GM12878 (cell line): ENCODE data around the gene RALGAPA2. TPM values are rescaled to one million over a fixed set of nuclear protein-coding genes. Genes with fewer than 3 reads are reported as not detected.

Experiments
- ATAC-seq: fragments of 200-7000 bp; cut with Tn5 transposase; 3 replicates; pipeline ENCODE4 v1.9.1; 2020; ENCODE audit warnings: mild to moderate bottlenecking, moderate library complexity
- BruUV-seq: library from RNA; stranded (reverse); fragments of 400-500 nt; replicated peaks from 2 replicates; lab custom pipeline; 2021; lab: Mats Ljungman, UMichigan
- CTCF ChIA-PET: fragments of 300-600 bp; sonication (Branson Sonifier 250); formaldehyde crosslinking; extraction: SDS; loops from one replicate; lab custom pipeline; 2021; ENCODE audit warnings: inconsistent platforms; lab: Yijun Ruan, JAX
- POLR2A ChIA-PET: fragments of 350-600 bp; formaldehyde crosslinking; extraction: SDS; loops from one replicate; lab custom pipeline; 2021; ENCODE audit warnings: inconsistent platforms; lab: Charles Lee
- RAD21 ChIA-PET: fragments of 300-600 bp; sonication (Branson Sonifier 250); formaldehyde crosslinking; loops from one replicate; lab custom pipeline; 2023; ENCODE audit warnings: antibody characterized with exemption; ENCODE audit not compliant: unreplicated experiment; lab: Charles Lee
- SMC1A ChIA-PET: fragments of 300-600 bp; sonication (Branson Sonifier 250); formaldehyde crosslinking; loops from one replicate; lab custom pipeline; 2023; ENCODE audit not compliant: unreplicated experiment, uncharacterized antibody; lab: Charles Lee
- DNase-seq: peaks from one replicate; pipeline ENCODE4 v3.0.0-alpha.2; 2011; ENCODE audit warnings: low read depth, low spot score
- FAIRE-seq: peaks from 3 replicates; lab custom pipeline; 2011; peaks lifted over from hg19 to GRCh38; lab: Jason Lieb, UNC
- H2AFZ ChIP-seq: 2 replicates; pipeline ENCODE4 v1.6.0; 2011; ENCODE audit warnings: low read depth, low read length, control low read depth; ENCODE audit not compliant: control insufficient read depth
- H3K27ac ChIP-seq: 2 replicates; pipeline ENCODE4 v1.5.1; 2011; ENCODE audit warnings: control low read depth; ENCODE audit not compliant: control insufficient read depth, insufficient read depth
- H3K27me3 ChIP-seq, 2 experiments: replicated peaks in 1 of 2; 2 replicates each; pipeline versions ENCODE4 v1.6.0 to v1.6.1; 2011; ENCODE audit warnings: low read length in 1 of 2; ENCODE audit not compliant: control insufficient read depth in 2 of 2, insufficient read depth in 2 of 2
- H3K36me3 ChIP-seq, 2 experiments: 2 replicates each; pipeline ENCODE4 v1.5.1; 2011; ENCODE audit warnings: low read length in 1 of 2; ENCODE audit not compliant: control insufficient read depth in 2 of 2, insufficient read depth in 2 of 2
- H3K4me1 ChIP-seq: 2 replicates; pipeline ENCODE4 v1.6.1; 2011; ENCODE audit warnings: mild to moderate bottlenecking, low read length, moderate library complexity, mixed read lengths; ENCODE audit not compliant: control insufficient read depth, insufficient read depth
- H3K4me2 ChIP-seq: 2 replicates; pipeline ENCODE4 v1.6.0; 2011; ENCODE audit warnings: control low read depth; ENCODE audit not compliant: control insufficient read depth, insufficient read depth
- H3K4me3 ChIP-seq: fragments of 200-600 bp; sonication (generic); 2 replicates; pipeline ENCODE4 v1.5.1; 2016
- H3K79me2 ChIP-seq: 2 replicates; pipeline ENCODE4 v1.6.0; 2011; ENCODE audit warnings: low read length; ENCODE audit not compliant: control insufficient read depth, insufficient read depth
- H3K9ac ChIP-seq: 2 replicates; pipeline ENCODE4 v1.8.0; 2011; ENCODE audit warnings: low read length, control low read depth, mixed read lengths; ENCODE audit not compliant: control insufficient read depth, insufficient read depth
- H3K9me3 ChIP-seq: replicated peaks from 3 replicates; pipeline ENCODE4 v1.5.1; 2011; ENCODE audit warnings: mild to moderate bottlenecking, low read length; ENCODE audit not compliant: control insufficient read depth, insufficient read depth
- H4K20me1 ChIP-seq: 2 replicates; pipeline ENCODE4 v1.6.0; 2011; ENCODE audit not compliant: control insufficient read depth, insufficient read depth
- CTCF ChIP-seq, 3 experiments: IDR thresholded peaks in 2 of 3; conservative IDR thresholded peaks in 1 of 3; 2 replicates each; pipeline ENCODE4 v1.5.1; 2011; ENCODE audit warnings: low read depth in 3 of 3, low read length in 3 of 3, mild to moderate bottlenecking in 3 of 3, control low read depth in 2 of 3, moderate library complexity in 2 of 3, inconsistent platforms in 1 of 3, mixed read lengths in 1 of 3; ENCODE audit not compliant: control insufficient read depth in 2 of 3, insufficient read depth in 1 of 3; ENCODE audit errors: extremely low read depth in 1 of 3
- IKZF1 ChIP-seq: fragments of 450-650 bp; conservative IDR thresholded peaks from 2 replicates; pipeline ENCODE4 v1.6.1; 2017; ENCODE audit warnings: antibody characterized with exemption, mild to moderate bottlenecking
- TCF7 ChIP-seq: IDR thresholded peaks from 2 replicates; pipeline ENCODE4 v1.6.1; 2014; ENCODE audit warnings: antibody characterized with exemption, borderline replicate concordance
- USF1 ChIP-seq: IDR thresholded peaks from 2 replicates; pipeline ENCODE4 v1.6.1; 2011; ENCODE audit warnings: borderline replicate concordance, low read depth, mild to moderate bottlenecking, moderate library complexity, mixed read lengths, low read length; ENCODE audit not compliant: insufficient read depth; ENCODE audit errors: extremely low read length
- YY1 ChIP-seq: IDR thresholded peaks from 2 replicates; pipeline ENCODE4 v1.6.1; 2011; ENCODE audit warnings: low read depth, mild to moderate bottlenecking, low read length
- WGBS: methylation state at CpG from one replicate; pipeline ENCODE4 v1.1.6; 2016; ENCODE audit warnings: low lambda C conversion rate; ENCODE audit not compliant: insufficient replicate concordance, insufficient coverage; ENCODE audit errors: missing lambda C conversion rate; 5-methylcytosine and 5-hydroxymethylcytosine counted together
- in situ Hi-C: fragments of 300-500 bp; cut with MboI; formaldehyde crosslinking; loops from 9 replicates; pipeline ENCODE4 v1.14.3; 2018; ENCODE audit warnings: mixed read lengths
- intact Hi-C: fragments of 100-400 bp; cut with micrococcal nuclease; formaldehyde crosslinking; loops from one replicate; pipeline ENCODE4 v1.14.2; 2022; ENCODE audit not compliant: unreplicated experiment
- polyA plus RNA-seq, 11 experiments: library from polyadenylated mRNA; depleted of rRNA in 4 of 11; unstranded in 6 of 11; stranded (reverse) in 5 of 11; fragments of >200 nt; fragmentation: Nextera tagmentation in 4 of 11; fragmentation: Illumina TruSeq in 1 of 11; extraction: Ambion mirVana in 4 of 11; extraction: Trizol in 1 of 11; gene quantifications; 1 replicate in 1 of 11; 2 replicates in 10 of 11; pipeline versions ENCODE4 v1.2.1 to v1.2.3, GENCODE V29; 2011 to 2016; ENCODE audit warnings: inconsistent platforms in 2 of 11, missing spikeins in 2 of 11, low read depth in 1 of 11
- total RNA-seq, 4 experiments: library from RNA; depleted of rRNA in 3 of 4; stranded (reverse); fragments of >200 nt in 3 of 4; fragmentation: Illumina TruSeq in 1 of 4; extraction: Trizol in 1 of 4; gene quantifications; 2 replicates each; pipeline versions ENCODE4 v1.2.1 to v1.2.3, GENCODE V29; 2013 to 2021

The RALGAPA2 gene
- total and polyA plus RNA-seq, 10 of the 15 experiments (the other 5 are each of a cell fraction or from before 2014, with no cell fraction given), result 2.9 to 29.4 (median 19.6) TPM

- TF ChIP-seq USF1, result no peak
These were observed 263.6 kb downstream of the RALGAPA2 start (continued) for GRCh38 chr20:20448881-20449280.

- no peak overlapping the region for H3K4me3 ChIP-seq
- H3K27me3 ChIP-seq, result no peaks in the 10 kb centered on the region
- no peaks in the 10 kb centered on the region for H3K9me3 ChIP-seq
- TF ChIP-seq TCF7, result no peak
- no peak for TF ChIP-seq CTCF (IDR thresholded peaks at IDR 0.05 in 2 of 3, conservative IDR thresholded peaks at IDR 0.05 in 1 of 3; ENCODE audit: control insufficient read depth in 2 of 3, extremely low read depth in 1 of 3, insufficient read depth in 1 of 3, low read depth in 3 of 3, low read length in 3 of 3)
- no peak for TF ChIP-seq IKZF1
- TF ChIP-seq YY1, result no peak
- no TSS peak for BruUV-seq
- H3K4me2 ChIP-seq, result no peak overlapping the region
- intact Hi-C loops (loop anchor here (10.0 kb wide), 1 partner anchor 118 kb away; no protein-coding TSS in a partner anchor), in situ Hi-C loops (no loop called here)
- CTCF ChIA-PET, result interaction anchor here (0.6 kb wide), 2 partner anchors 12 to 522 kb away, joined by 3 read pairs; no protein-coding TSS in a partner anchor
- no peak overlapping the region for H2AFZ ChIP-seq
- no peak overlapping the region for H3K9ac ChIP-seq
- no peak for ATAC-seq
- WGBS, result 97% methylated on average over 2 of the region's 2 CpGs
- no peak for FAIRE-seq
- no peaks in the 10 kb centered on the region for H3K79me2 ChIP-seq
- POLR2A ChIA-PET, result no interaction called here
- H4K20me1 ChIP-seq, result no peaks in the 10 kb centered on the region
- RAD21 ChIA-PET, result interaction anchor here (0.7 to 1.2 kb wide), 2 partner anchors 45 to 49 kb away, joined by 3 read pairs; no protein-coding TSS in a partner anchor
- DNase-seq, result no peak
- H3K27ac ChIP-seq, result no peak overlapping the region
- H3K4me1 ChIP-seq, result peaks cover 21% of the 10 kb centered on the region
- H3K36me3 ChIP-seq, result no peaks in the 10 kb centered on the region
- SMC1A ChIA-PET, result interaction anchor here (0.6 to 13.7 kb wide), 5 partner anchors 8 to 150 kb away, joined by 3 to 163 read pairs (median 3); no protein-coding TSS in a partner anchor
These were observed 265.2 kb downstream of the RALGAPA2 start for GRCh38 chr20:20447196-20447595.
